GM19043 (cell line): ENCODE results near the gene EP300.
"Not testable (repeated sequence)": the region's sequence is repeated elsewhere in the genome, so short reads cannot be mapped to it uniquely, and the experiment has no call there.

Experiments used
- ATAC-seq: cut with Tn5 transposase; IDR thresholded peaks from one replicate; pipeline ENCODE4 v1.9.1; 2021; ENCODE audit warnings: low read depth; ENCODE audit not compliant: unreplicated experiment

Gene EP300

DNA sequence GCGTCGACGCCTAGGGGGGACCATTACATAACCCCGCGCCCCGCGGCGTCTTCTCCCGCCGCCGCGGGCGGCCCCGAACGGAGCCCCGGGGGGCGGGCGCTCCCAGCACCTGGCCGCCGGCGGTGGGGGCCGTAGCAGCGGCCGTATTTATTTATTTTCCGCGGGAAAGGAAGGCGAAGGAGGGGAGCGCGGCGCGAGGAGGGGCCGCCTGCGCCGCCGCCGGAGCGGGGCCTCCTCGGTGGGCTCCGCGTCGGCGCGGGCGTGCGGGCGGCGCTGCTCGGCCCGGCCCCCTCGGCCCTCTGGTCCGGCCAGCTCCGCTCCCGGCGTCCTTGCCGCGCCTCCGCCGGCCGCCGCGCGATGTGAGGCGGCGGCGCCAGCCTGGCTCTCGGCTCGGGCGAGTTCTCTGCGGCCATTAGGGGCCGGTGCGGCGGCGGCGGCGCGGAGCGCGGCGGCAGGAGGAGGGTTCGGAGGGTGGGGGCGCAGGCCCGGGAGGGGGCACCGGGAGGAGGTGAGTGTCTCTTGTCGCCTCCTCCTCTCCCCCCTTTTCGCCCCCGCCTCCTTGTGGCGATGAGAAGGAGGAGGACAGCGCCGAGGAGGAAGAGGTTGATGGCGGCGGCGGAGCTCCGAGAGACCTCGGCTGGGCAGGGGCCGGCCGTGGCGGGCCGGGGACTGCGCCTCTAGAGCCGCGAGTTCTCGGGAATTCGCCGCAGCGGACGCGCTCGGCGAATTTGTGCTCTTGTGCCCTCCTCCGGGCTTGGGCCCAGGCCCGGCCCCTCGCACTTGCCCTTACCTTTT lies at the start of gene EP300:
TSS of gene EP300 (plus strand) at position 570 of the 795 bp plus-strand sequence. CDS start 413 bp downstream, outside the sequence.
- ATAC-seq: peak; percentile 23

DNA sequence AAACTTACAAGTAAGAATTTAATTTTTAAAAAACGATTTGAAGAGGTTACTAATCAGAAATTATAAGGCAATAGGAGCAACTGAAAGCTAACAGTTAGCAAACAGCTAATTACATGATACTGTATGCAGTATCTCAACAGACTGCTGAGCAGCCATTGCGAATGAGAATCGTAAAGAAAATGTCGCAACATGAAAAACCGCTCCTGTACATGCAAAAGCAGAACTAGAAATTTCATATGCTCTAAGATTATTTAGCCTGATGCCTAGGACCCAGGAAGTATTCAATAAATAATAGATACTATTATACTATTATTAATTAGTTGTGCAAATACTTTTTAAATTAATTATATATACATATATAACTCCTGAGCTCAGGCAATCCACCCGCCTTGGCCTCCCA lies 48.7 kb upstream of the EP300 start:
- no peak for ATAC-seq

DNA sequence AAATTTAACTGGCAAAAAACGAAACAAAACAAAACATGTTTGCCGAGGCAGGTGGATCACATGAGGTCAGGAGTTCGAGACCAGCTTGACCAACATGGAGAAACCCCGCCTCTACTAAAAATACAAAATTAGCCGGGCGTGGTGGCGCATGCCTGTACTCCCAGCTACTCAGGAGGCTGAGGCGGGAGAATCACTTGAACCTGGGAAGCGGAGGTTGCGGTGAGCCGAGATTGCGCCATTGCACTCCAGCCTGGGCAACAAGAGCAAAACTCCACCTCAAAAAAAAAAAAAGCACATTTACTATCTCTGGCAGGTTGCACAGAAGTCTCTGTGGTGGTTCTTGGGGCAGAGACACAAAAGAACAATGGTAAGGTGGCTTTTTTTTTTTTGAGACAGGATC lies 46.8 kb upstream of the EP300 start:
- not testable (repeated sequence) for ATAC-seq

DNA sequence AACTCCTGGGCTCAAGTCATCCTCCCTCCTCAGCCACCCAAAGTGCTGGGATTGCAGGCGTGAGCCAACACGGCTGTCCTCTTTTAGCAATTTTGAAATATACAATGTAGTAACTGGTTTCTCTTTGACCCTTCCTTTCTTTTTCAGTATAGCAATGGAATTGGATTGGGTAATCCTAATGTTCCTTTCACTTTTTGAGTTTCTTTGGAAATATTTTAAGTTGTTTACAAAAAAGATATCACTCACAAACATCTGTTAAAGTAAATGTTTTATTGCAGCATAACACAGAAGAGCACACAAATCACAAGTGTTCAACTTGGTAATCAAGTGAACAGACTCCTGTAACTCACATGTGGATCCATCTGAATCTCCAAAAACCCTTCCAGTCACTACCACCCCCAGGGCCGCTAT lies 44.6 kb upstream of the EP300 start:
- ATAC-seq: no peak

DNA sequence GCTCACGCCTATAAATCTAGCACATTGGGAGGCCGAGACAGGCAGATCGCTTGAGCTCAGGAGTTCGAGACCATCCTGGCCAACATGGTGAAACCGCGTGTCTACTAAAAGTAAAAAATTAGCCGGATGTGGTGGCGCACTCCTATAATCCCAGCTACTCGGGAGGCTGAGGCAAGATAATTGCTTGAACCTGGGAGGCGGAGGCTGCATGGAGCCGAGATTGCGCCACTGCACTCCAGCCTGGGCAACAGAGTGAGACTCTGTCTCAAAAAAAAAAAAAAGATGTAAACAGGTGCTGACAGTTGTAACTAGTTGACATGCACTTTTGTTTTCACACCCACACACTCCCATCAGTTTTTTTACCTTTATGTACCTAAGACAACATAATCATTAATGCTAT lies 44.0 kb upstream of the EP300 start:
- ATAC-seq: not testable (repeated sequence)

DNA sequence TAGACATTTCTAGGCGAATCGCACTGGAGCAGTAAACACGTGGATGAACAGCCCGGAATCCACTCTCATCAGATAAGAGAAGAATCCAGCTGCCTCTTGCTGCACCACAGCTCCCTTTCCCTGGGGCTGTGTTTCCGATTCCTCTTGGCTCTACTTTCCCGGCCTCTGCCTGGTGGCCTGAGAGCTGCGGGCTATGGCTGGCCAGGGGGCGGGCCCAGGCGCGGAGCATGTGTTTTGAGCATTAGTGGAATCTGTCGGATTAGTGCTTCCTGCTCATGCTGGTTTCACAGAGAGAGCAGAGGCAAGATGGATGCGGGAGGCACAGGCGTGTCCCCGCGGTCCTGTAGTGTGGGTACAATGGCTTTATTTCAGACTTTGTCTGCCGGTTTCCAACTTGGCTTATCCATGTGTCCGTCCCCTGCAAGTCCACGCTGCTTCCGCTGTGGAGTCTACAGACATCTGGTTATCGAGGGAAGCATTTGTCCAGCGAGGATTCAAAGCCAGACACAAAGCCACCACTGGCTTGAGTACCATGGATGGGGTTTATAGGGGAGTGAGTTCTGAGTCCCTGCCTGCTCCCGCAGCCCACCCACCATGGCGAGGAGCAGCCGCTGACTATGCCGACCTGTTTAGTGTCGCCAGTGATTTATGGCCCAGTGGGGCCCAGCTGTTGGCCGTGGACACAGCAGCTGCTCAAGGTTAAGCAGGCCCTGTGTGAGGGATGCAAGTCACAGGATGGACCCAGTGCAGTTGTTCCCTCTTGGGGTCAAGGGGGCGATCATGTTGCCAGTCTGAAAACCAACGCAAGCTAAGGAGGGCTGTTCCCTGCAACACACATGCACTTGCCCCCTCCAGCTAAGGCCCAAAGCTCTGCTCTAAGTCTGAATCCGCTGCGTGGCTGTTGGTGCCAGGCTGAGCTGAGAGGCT lies 43.3 kb upstream of the EP300 start:
- no peak for ATAC-seq

DNA sequence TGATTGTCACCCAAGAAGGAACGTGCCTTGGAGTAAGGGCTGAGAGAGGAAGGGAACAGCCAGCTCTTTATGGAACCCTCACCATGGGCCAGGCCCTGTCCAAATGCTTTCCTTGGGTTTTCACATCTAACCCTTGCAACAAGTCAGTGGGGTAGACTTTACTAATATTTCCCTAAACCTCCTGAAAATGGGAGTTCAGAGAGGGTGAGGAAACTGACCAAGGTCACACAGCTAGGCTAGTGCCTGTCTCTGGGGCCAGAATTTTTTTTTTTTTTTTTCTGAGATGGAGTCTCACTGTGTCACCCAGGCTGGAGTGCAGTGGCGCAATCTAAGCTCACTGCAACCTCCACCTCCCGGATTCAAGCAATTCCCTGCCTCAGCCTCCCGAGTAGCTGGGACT lies 42.6 kb upstream of the EP300 start:
- not testable (repeated sequence) for ATAC-seq

DNA sequence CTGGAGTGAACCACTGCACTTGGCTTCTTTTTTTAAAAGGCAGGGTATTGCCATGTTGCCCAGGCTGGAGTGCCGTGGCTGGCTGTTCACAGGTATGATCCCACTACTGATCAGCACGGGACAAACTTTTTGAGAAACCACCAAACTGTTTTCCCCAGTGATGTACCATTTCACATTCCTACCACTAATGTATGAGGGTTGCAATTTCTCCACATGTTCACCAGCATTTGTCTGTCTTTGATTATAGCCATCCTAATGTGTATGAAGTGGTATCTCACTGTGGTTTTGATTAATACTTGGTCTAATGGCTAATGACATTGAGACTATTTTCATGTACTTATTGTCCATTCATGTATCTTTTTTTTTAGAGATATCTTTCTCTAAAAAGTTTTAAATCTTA lies 41.5 kb upstream of the EP300 start:
- ATAC-seq: no peak

DNA sequence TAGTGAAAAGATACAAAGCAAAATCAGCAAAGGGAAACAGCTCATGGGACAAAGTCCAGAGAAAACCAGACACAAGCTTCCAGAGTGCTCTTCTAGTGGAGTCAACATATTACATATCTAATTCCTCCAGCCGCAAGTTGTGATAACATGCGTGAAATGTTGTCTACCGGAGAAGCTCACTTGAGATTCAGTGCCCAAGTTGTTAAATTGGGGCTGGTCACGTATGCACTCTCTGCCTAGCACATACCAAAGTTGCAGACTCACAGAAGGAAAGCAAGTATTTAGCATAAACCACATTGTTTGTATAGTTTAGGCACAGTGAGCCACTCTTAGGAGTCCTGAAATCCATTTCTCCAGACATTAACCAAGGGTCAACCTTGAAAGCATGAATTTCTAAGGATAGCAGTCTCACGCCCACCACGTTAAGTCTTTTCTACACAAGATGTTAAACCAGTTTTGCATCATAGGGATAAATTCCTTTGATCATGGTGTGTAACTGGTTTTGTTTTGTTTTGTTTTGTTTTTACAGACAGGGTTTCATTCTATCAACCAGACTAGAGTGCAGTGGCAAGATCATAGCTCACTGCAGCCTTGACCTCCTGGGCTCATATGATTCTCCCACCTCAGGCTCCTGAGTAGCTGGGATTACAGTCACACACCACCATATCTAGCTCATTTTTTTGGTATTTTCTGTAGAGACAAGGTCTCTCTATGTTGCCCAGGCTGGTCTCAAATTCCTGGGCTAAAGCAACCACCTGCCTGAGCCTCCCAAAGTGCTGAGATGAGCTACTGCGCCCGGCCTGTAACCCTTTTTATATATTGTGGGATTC lies 39.5 kb upstream of the EP300 start:
- no peak for ATAC-seq

DNA sequence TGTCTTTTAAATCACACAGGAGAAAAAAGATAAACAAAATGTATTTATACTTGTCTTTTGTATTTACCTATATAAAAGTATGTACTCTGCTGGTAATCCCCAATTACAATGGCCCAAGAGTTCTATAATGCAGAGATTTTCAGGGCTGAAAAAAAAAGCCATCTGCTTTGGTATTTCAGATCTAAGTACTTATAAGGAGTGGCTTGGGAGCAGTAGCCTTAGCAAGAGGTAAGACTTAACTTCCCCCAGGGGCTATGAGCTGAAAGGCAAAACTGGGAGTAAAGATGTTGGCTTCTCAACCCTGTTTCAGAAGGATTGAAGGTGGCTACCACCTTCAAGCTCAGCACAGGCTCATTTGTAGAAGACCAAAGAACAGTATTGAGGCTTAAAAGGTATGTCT lies 35.3 kb upstream of the EP300 start:
- no peak for ATAC-seq

DNA sequence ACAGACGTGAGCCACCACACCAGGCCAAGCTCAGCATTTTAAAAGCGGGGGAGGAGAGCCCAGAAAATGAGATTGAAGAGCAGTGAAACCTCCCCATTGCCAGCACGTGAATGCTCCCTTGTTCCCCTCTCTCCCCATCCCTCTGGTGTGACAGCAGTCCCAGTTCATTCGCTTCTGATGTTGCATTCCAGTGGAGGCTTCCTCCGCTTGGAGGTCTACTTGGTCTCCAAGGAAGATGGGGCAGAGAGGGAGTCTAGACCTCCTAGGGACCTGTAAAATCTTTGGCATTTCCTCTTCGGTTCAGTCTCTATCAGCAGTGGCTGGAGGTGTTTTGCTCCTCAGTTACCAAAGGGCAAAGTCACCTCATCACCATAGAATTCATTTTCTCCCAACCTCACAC lies 30.2 kb upstream of the EP300 start:
- no peak for ATAC-seq

DNA sequence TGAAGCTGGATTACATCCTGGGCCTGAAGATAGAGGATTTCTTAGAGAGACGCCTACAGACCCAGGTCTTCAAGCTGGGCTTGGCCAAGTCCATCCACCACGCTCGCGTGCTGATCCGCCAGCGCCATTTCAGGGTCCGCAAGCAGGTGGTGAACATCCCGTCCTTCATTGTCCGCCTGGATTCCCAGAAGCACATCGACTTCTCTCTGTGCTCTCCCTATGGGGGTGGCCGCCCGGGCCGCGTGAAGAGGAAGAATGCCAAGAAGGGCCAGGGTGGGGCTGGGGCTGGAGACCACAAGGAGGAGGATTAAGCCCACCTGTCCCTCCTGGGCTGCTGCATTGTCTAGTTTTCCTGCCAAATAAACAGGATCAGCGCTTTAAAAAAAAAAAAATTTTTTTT lies 28.1 kb upstream of the EP300 start:
- ATAC-seq: not testable (repeated sequence)

DNA sequence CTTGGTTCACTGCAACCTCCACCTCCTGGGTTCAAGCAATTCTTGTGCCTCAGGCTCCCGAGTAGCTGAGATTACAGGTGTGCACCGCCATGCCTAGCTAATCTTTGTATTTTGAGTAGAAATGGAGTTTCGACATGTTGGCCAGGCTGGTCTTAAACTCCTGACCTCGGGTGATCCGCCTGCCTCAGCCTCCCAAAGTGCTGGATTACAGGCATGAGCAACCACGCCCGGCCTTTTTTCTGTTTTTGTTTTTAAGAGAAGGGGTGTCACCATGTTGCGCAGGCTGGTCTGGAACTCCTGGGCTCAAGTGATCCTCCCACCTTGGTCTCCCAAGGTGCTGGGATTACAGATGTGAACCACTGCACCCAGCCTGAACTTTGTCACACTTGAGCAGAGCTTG lies 26.1 kb upstream of the EP300 start:
- not testable (repeated sequence) for ATAC-seq

DNA sequence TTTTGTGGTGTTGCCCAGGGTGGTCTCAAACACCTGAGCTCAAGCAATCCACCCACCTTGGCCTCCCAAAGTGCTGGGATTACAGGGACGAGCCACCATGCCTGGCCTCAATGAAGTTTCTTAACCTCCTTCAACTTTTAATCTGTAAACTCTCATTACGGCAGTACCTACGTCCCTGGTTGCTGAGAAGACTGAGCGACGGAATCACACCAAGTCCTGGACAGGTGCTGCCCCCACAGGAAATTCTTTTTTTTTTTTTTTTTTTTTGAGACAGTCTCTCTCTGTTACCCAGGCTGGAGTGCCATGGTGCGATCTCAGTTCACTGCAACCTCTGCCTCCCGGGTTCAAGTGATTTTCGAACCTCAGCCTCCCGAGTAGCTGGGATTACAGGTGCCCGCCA lies 24.4 kb upstream of the EP300 start:
- not testable (repeated sequence) for ATAC-seq

DNA sequence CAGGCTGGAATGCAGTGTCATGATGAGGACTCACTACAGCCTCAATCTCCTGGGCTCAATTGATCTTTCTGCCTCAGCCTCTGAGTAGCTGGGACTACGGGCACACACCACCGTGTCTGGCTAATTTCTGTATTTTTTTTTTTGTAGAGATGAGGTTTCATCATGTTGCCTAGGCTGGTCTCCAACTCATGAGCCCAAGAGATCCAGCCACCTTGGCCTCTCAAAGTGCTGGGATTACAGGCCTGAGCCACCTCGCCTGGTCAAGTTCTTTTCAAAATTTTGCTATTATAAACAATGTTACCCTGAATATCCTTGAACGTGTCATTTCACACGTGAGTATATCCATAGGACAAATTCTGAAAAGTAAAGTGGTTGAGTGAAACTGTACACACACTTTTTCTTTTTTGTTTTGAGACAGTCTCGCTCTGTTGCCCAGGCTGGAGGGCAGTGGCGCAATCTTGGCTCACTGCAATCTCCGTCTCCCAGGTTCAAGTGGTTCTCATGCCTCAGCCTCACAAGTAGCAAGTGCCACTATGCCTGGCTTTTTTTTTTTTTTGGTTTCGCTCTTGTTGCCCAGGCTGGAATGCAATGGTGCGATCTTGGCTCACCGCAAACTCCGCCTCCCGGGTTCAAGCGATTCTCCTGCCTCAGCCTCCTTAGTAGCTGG lies 21.6 kb upstream of the EP300 start:
- ATAC-seq: no peak

DNA sequence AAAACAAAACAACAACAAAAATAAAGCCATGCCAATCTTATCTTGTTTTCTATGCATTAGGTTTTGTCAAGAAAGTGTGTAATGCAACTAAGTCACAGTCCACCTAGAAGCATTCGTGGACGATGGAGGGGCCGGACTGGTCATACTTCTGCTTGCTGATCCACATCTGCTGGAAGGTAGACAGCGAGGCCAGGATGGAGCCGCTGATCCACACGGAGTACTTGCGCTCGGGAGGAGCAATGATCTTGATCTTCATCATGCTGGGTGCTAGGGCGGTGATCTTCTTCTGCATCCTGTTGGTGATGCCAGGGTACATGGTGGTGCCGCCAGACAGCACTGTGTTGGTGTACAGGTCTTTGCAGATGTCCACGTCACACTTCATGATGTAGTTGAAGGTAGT lies 18.3 kb upstream of the EP300 start:
- no peak for ATAC-seq

DNA sequence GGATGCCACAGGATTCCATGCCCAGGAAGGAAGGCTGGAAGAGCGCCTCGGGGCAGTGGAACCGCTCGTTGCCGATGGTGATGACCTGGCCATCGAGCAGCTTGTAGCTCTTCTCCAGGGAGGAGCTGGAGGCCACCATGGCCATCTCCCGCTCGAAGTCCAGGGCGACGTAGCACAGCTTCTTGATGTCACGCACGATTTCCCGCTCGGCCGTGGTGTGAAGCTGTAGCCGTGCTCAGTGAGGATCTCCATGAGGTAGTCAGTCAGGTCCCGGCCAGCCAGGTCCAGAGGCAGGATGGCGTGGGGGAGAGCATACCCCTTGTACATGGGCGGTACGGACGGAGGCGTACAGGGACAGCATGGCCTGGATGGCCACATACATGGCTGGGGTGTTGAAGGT lies 17.9 kb upstream of the EP300 start:
- no peak for ATAC-seq

DNA sequence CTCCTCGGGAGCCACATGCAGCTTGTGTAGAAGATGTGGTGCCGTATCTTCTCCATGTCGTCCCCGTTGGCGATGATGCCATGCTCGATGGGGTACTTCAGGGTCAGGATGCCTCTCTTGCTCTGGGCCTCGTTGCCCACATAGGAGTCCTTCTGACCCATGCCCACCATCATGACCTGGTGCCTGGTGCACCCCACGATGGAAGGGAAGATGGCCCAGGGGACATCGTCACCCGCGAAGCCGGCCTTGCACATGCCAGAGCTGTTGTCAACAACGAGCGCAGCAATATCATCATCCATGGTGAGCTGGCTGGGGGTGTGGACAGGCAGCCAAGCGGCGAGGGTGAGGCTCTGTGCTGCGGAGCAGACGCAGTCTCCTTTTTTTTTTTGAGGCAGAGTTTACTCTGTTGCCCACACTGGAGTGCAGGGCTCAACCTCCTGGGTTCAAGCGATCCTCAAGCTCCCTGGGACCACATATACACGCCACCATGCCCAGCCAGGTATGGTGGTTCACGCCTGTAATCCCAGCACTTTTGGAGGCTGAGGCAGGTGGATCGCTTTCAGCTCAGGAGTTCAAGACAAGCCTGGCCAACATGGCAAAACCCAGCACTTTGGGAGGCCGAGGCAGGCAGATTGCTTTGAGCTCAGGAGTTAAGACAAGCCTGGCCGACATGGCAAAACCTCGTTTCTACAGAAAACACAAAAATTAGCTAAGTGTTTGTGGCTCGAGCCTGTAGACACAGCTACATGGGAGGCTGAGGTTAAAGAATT lies 17.3 kb upstream of the EP300 start:
- no peak for ATAC-seq

DNA sequence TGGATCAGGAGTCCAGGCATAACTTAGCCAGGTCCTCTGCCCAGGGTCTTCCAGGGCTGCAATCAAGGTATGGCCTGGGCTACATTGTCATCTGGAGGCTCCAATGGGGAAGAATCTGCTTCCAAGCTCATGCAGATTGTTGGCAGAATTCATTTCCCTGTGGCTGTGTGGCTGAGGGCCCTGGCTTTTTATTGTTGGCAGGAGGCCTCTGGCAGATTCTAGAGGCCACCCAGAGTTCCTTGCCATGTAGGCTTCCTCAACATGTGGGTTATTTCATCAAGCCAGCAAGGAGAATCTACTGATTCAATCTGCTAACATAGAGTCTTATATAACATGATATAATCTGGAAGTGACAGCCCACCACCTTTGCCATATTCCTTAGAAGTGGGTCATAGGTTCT lies 16.4 kb upstream of the EP300 start:
- no peak for ATAC-seq
